ENCODE measurements around the gene ENPP3.
A peak's percentile ranks its signal among the peaks of the same experiment; 100 is the strongest.

DNA sequence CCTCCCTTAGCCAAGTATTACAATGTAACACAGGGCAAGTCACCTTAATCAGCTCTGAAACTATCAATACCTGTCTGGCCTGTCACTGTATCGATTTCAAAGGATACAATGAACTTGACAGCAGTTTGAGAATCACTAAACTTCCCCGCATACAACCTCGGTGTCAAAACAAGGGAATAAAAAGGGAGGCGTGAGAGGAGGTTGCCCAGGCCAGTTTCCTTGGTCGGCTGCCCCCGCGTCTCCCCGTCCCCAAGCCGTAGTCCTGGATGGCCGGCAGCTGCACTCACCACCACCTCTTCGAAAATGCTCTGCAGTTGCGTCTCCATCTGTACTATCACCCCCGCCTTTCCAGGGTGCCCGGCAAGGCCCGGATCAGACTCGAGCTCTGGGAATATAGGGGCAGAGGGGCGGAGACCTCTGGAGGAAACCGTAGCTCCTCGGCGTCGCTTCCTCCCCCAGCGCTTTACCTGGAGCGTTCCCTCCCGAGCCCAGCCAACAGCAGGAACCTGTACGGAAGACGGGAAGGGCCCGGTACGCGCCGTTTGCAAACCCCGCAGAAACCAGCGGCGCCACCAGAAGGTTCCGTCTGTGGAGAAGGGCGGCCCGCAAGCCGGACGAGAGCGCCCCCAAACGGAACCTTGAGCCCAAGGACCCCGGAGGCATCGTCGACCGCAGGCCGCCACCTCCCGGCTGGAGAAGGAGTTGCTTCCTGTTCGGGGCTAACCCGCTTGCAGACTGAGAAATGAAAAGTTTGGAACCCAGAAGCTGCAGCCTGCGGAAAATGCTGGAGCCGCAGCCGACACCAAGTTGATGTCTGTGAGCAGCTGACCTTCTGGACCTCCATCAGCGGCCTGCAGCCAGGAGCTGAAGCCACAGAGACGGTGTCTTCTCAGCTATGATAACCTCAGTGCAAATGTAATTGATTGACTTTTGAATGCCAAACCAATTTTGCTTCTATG, 9.1 kb upstream of the ENPP3 start, which contains the start of gene MED23:
- TF ChIP-seq, protein P1, sequence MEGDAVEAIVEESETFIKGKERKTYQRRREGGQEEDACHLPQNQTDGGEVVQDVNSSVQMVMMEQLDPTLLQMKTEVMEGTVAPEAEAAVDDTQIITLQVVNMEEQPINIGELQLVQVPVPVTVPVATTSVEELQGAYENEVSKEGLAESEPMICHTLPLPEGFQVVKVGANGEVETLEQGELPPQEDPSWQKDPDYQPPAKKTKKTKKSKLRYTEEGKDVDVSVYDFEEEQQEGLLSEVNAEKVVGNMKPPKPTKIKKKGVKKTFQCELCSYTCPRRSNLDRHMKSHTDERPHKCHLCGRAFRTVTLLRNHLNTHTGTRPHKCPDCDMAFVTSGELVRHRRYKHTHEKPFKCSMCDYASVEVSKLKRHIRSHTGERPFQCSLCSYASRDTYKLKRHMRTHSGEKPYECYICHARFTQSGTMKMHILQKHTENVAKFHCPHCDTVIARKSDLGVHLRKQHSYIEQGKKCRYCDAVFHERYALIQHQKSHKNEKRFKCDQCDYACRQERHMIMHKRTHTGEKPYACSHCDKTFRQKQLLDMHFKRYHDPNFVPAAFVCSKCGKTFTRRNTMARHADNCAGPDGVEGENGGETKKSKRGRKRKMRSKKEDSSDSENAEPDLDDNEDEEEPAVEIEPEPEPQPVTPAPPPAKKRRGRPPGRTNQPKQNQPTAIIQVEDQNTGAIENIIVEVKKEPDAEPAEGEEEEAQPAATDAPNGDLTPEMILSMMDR (IDR thresholded peaks at IDR 0.05), result peak; percentile 92 to 97 (median 95)
- TF ChIP-seq POLR2A (IDR thresholded peaks at IDR 0.05), result peak; percentile 16 to 50
- TF ChIP-seq EP300 (IDR thresholded peaks at IDR 0.05), result peak in 1 of 2 donors; percentile 92
